KMS-11 (cell line): ENCODE results near the gene ITPR1.

Experiments
- H2AFZ ChIP-seq: fragments of 200-600 bp; sonication (generic); 2 replicates; pipeline ENCODE4 v1.6.1; 2016; ENCODE audit warnings: antibody characterized with exemption, mixed run types, low read depth
- H3K27ac ChIP-seq: fragments of 200-600 bp; sonication (generic); 2 replicates; pipeline ENCODE4 v1.6.1; 2016; ENCODE audit warnings: mild to moderate bottlenecking, mixed run types
- H3K27me3 ChIP-seq: fragments of 200-600 bp; sonication (generic); 2 replicates; pipeline ENCODE4 v1.6.1; 2017; ENCODE audit warnings: mild to moderate bottlenecking, low read depth, mixed run types, moderate library complexity; ENCODE audit not compliant: insufficient read depth
- H3K36me3 ChIP-seq: fragments of 200-600 bp; sonication (generic); 2 replicates; pipeline ENCODE4 v1.6.1; 2017; ENCODE audit warnings: mild to moderate bottlenecking, mixed run types; ENCODE audit not compliant: insufficient read depth
- H3K4me1 ChIP-seq: fragments of 200-600 bp; sonication (generic); 2 replicates; pipeline ENCODE4 v1.6.1; 2016; ENCODE audit warnings: mild to moderate bottlenecking, low read depth, mixed run types; ENCODE audit not compliant: poor library complexity, severe bottlenecking
- H3K4me2 ChIP-seq: fragments of 200-600 bp; sonication (generic); 2 replicates; pipeline ENCODE4 v1.7.0; 2016; ENCODE audit warnings: mild to moderate bottlenecking, mixed run types
- H3K4me3 ChIP-seq: fragments of 200-600 bp; sonication (generic); IDR thresholded peaks from 2 replicates; pipeline ENCODE4 v1.6.1; 2017; ENCODE audit warnings: low read depth, low read length, mixed read lengths; ENCODE audit not compliant: insufficient read depth
- H3K79me2 ChIP-seq: fragments of 200-600 bp; sonication (generic); 2 replicates; pipeline ENCODE4 v1.6.1; 2016; ENCODE audit warnings: low read depth, mixed run types; ENCODE audit not compliant: insufficient read depth
- H3K9ac ChIP-seq: fragments of 200-600 bp; sonication (generic); 2 replicates; pipeline ENCODE4 v1.6.1; 2016; ENCODE audit warnings: mild to moderate bottlenecking, mixed run types
- H4K20me1 ChIP-seq: fragments of 200-600 bp; sonication (generic); 2 replicates; pipeline ENCODE4 v1.6.1; 2016; ENCODE audit warnings: mild to moderate bottlenecking, mixed run types; ENCODE audit not compliant: insufficient read depth
- CTCF ChIP-seq: fragments of 200-600 bp; sonication (generic); conservative IDR thresholded peaks from 2 replicates; pipeline ENCODE4 v1.6.1; 2017; ENCODE audit warnings: low read depth, mild to moderate bottlenecking, antibody characterized with exemption, low read length, moderate library complexity, mixed read lengths

ITPR1 gene

GRCh38 chr3:4561661-4562060 is 68.5 kb downstream of the ITPR1 start:
- no peaks in the 10 kb centered on the region for H4K20me1 ChIP-seq
- no peaks in the 10 kb centered on the region for H3K79me2 ChIP-seq
- no peak overlapping the region for H3K27ac ChIP-seq
- no peak for TF ChIP-seq CTCF
- H3K4me1 ChIP-seq = no peaks in the 10 kb centered on the region
- H3K27me3 ChIP-seq = no peaks in the 10 kb centered on the region
- H2AFZ ChIP-seq = no peak overlapping the region
- no peak overlapping the region for H3K4me3 ChIP-seq
- H3K9ac ChIP-seq = no peak overlapping the region
- no peaks in the 10 kb centered on the region for H3K36me3 ChIP-seq
- H3K4me2 ChIP-seq = no peak overlapping the region

- Histone ChIP-seq H3K27me3 (no peaks in the 10 kb centered on the region), H3K4me1 (no peaks in the 10 kb centered on the region), H3K27ac (no peak overlapping the region), H3K79me2 (no peaks in the 10 kb centered on the region), H3K9ac (no peak overlapping the region), H3K4me2 (no peak overlapping the region), H3K4me3 (no peak overlapping the region), H3K36me3 (no peaks in the 10 kb centered on the region), H2AFZ (no peak overlapping the region), H4K20me1 (no peaks in the 10 kb centered on the region)
- TF ChIP-seq CTCF = no peak
These were observed 69.4 kb downstream of the ITPR1 start for GRCh38 chr3:4562595-4562994.

DNA sequence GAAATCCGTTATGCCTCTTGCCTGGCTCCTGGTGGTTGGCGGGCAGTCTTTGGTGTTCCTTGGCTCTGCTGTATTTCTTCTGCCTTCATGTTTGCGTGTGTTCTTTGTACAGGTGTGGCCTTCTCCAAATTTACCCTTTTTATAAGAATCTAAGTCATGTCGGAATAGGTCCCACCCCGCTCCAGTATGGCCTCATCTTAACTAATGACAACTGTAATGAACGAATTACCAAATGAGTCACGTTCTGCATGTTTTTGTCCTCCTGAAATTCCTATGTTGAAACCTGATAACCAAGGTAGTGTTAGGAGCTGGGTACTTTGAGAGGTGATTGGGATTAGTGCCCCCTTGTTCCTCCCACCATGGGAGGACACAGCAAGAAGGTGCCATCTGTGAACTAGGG is 71.1 kb downstream of the ITPR1 start:
- TF ChIP-seq CTCF = no peak
- Histone ChIP-seq H3K4me3 (no peak overlapping the region), H3K79me2 (no peaks in the 10 kb centered on the region), H3K4me1 (no peaks in the 10 kb centered on the region), H3K36me3 (no peaks in the 10 kb centered on the region), H4K20me1 (no peaks in the 10 kb centered on the region), H2AFZ (no peak overlapping the region), H3K27ac (no peak overlapping the region), H3K27me3 (no peaks in the 10 kb centered on the region), H3K9ac (no peak overlapping the region), H3K4me2 (no peak overlapping the region)

DNA sequence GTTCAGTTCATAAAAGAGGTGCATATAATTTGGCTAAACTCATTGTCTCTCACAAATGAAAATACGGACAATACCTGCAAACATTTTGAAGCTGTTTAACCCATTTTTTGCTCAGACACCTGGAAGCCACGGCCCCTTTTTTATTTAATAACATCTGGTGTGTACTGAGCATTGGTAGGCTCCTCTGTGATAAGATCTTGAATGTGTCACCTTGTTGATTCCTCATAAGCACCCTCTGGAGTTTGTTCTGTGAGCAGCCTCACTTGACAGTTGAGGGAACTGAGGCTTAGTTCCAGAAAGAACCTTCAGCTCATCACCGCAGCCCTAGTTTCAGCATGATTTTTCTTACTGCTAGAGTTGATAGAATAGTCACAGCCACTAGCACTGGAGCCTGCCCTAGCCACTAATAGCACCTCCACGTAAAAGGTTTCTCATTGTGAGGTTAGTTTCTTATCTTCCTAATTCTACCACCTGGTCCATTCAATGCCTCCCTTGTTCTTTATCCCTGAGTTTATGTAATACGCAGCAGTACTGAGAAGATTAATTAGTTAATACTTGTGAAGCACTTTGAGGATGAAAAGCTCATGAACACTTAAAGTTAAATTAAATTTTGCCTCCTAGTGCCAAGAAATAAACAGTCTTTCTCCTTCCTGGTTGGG is 71.9 kb downstream of the ITPR1 start:
- no peak overlapping the region for H3K4me2 ChIP-seq

More for the DNA sequence above, 71.9 kb downstream of the ITPR1 start:
- H3K4me3 ChIP-seq = no peak overlapping the region
- H3K27ac ChIP-seq = no peak overlapping the region
- H3K27me3 ChIP-seq = no peaks in the 10 kb centered on the region
- no peaks in the 10 kb centered on the region for H3K4me1 ChIP-seq
- no peak overlapping the region for H2AFZ ChIP-seq
- no peaks in the 10 kb centered on the region for H4K20me1 ChIP-seq
- H3K79me2 ChIP-seq = no peaks in the 10 kb centered on the region
- no peak for TF ChIP-seq CTCF
- no peaks in the 10 kb centered on the region for H3K36me3 ChIP-seq
- H3K9ac ChIP-seq = no peak overlapping the region
